ENCODE data around the gene TAX1BP1. TPM values are rescaled to one million over a fixed set of nuclear protein-coding genes. Genes with fewer than 3 reads are reported as not detected.
A peak's percentile ranks its signal among the peaks of the same experiment; 100 is the strongest.
"Not testable (repeated sequence)": the region's sequence is repeated elsewhere in the genome, so short reads cannot be mapped to it uniquely, and the experiment has no call there.

The TAX1BP1 gene
- total RNA-seq, 1 experiment from 2014 or later, result 58.5 TPM

GRCh38 chr7:27739301-27739908, 557 bp upstream of the TAX1BP1 start:
- H3F3A ChIP-seq (ENCODE audit: low read length, unreplicated experiment), result peaks cover 6% of the 10 kb centered on the region
- peaks cover 40% of the 10 kb centered on the region for H3K4me1 ChIP-seq (ENCODE audit: insufficient read depth, low read length)
- TF ChIP-seq CTCF (conservative IDR thresholded peaks at IDR 0.05; ENCODE audit: low read depth, low read length) (no peak), EZH2phosphoT487 (IDR thresholded peaks at IDR 0.05; ENCODE audit: borderline replicate concordance, low read length) (no peak), EZH2 (IDR thresholded peaks at IDR 0.05; ENCODE audit: low read length, unreplicated experiment) (no peak)
- peak overlapping the region; percentile 84 for H3K9ac ChIP-seq (ENCODE audit: low read length)
- peaks cover 5% of the 10 kb centered on the region; the same call in 1 of the 2 replicates for H4K20me1 ChIP-seq (ENCODE audit: low read length)
- no peaks in the 10 kb centered on the region for H3K27me3 ChIP-seq (ENCODE audit: low read length)
- CTCF ChIA-PET, result interaction anchor here (2.0 kb wide), 1 partner anchor 543 kb away, joined by 5 read pairs; no protein-coding TSS in a partner anchor
- peak overlapping the region; percentile 89 for H3K4me3 ChIP-seq (ENCODE audit: low read length)
- H3K9me3 ChIP-seq (ENCODE audit: low read length), result no peaks in the 10 kb centered on the region
- H2AFZ ChIP-seq (ENCODE audit: low read length), result peak overlapping the region; percentile 92
- H3K79me2 ChIP-seq (ENCODE audit: low read length), result peaks cover 37% of the 10 kb centered on the region
- no peaks in the 10 kb centered on the region for H3K9me2 ChIP-seq (replicated peaks; ENCODE audit: low read length)
- peak overlapping the region; percentile 89 for H3K4me2 ChIP-seq (ENCODE audit: low read length)
- H3K27ac ChIP-seq (ENCODE audit: low read length), result peak overlapping the region; percentile 71
- ATAC-seq (peak; percentile 40), DNase-seq (peak; percentile 14)
- POLR2A ChIA-PET (ENCODE audit: unreplicated experiment), result interaction anchor here (0.5 to 0.7 kb wide), 6 partner anchors 24 to 571 kb away, joined by 3 to 5 read pairs (median 4); no protein-coding TSS in a partner anchor
- BruUV-seq (replicated peaks), result no TSS peak
- H3K36me3 ChIP-seq (ENCODE audit: low read depth, low read length), result no peaks in the 10 kb centered on the region
- intact Hi-C loops (cut with micrococcal nuclease), result loop anchor here (2.0 to 5.0 kb wide), 2 partner anchors 52 to 99 kb away; no protein-coding TSS in a partner anchor

GRCh38 chr7:27740449-27741086, 606 bp downstream of the TAX1BP1 start:
- TF ChIP-seq EZH2phosphoT487 (IDR thresholded peaks at IDR 0.05; ENCODE audit: borderline replicate concordance, low read length) (no peak), EZH2 (IDR thresholded peaks at IDR 0.05; ENCODE audit: low read length, unreplicated experiment) (no peak)
- ChIA-PET POLR2A (ENCODE audit: unreplicated experiment) (interaction anchor here (0.6 to 1.2 kb wide), 14 partner anchors 26 to 572 kb away, joined by 3 to 11 read pairs (median 4); partner anchors contain the start of gene HIBADH), CTCF (interaction anchor here (0.7 to 2.0 kb wide), 4 partner anchors 12 to 544 kb away, joined by 3 to 5 read pairs (median 4); no protein-coding TSS in a partner anchor)
- peaks cover 48% of the 10 kb centered on the region for H3K79me2 ChIP-seq (ENCODE audit: low read length)
- DNase-seq (peak; percentile 94), ATAC-seq (peak; percentile 75)
- peaks cover 6% of the 10 kb centered on the region for H3F3A ChIP-seq (ENCODE audit: low read length, unreplicated experiment)
- no peaks in the 10 kb centered on the region for H3K9me3 ChIP-seq (ENCODE audit: low read length)
- H2AFZ ChIP-seq (ENCODE audit: low read length), result peak overlapping the region; percentile 92
- H3K4me2 ChIP-seq (ENCODE audit: low read length), result peak overlapping the region; percentile 89
- intact Hi-C loops (cut with micrococcal nuclease), result loop anchor here (5.0 to 10.0 kb wide), 2 partner anchors 136 to 543 kb away; no protein-coding TSS in a partner anchor
- TSS peak; percentile 81 for BruUV-seq (replicated peaks)
- peak overlapping the region; percentile 71 for H3K27ac ChIP-seq (ENCODE audit: low read length)
- no peaks in the 10 kb centered on the region for H3K9me2 ChIP-seq (replicated peaks; ENCODE audit: low read length)
- peak overlapping the region; percentile 89 for H3K4me3 ChIP-seq (ENCODE audit: low read length)
- peaks cover 5% of the 10 kb centered on the region; the same call in 1 of the 2 replicates for H4K20me1 ChIP-seq (ENCODE audit: low read length)
- H3K4me1 ChIP-seq (ENCODE audit: insufficient read depth, low read length), result peaks cover 40% of the 10 kb centered on the region
- H3K9ac ChIP-seq (ENCODE audit: low read length), result peak overlapping the region; percentile 84
- no peaks in the 10 kb centered on the region for H3K36me3 ChIP-seq (ENCODE audit: low read depth, low read length)
- no peaks in the 10 kb centered on the region for H3K27me3 ChIP-seq (ENCODE audit: low read length)

GRCh38 chr7:27742091-27742710, 2.2 kb downstream of the TAX1BP1 start:
- H3K4me3 ChIP-seq (ENCODE audit: low read length), result peak overlapping the region; percentile 89; the same call in 1 of the 2 replicates
- H3K9me2 ChIP-seq (replicated peaks; ENCODE audit: low read length); H3K36me3 ChIP-seq (ENCODE audit: low read depth, low read length); ATAC-seq; H3K27me3 ChIP-seq (ENCODE audit: low read length); H2AFZ ChIP-seq (ENCODE audit: low read length); CTCF ChIA-PET; H3K9me3 ChIP-seq (ENCODE audit: low read length); H3F3A ChIP-seq (ENCODE audit: low read length, unreplicated experiment); POLR2A ChIA-PET (ENCODE audit: unreplicated experiment); H3K9ac ChIP-seq (ENCODE audit: low read length); H3K27ac ChIP-seq (ENCODE audit: low read length); DNase-seq; BruUV-seq (replicated peaks): not testable (repeated sequence)
- peaks cover 46% of the 10 kb centered on the region for H3K4me1 ChIP-seq (ENCODE audit: insufficient read depth, low read length)
- H3K4me2 ChIP-seq (ENCODE audit: low read length), result peak overlapping the region; percentile 89
- peaks cover 19% of the 10 kb centered on the region for H4K20me1 ChIP-seq (ENCODE audit: low read length)
- intact Hi-C loops (cut with micrococcal nuclease), result loop anchor here (5.0 to 10.0 kb wide), 2 partner anchors 137 to 545 kb away; no protein-coding TSS in a partner anchor
- peaks cover 65% of the 10 kb centered on the region for H3K79me2 ChIP-seq (ENCODE audit: low read length)

Data from PC-3 (cell line).